Ramos (cell line): ENCODE measurements around the gene SLC35F3.

ENCODE experiments used
- in situ Hi-C: fragments of 300-500 bp; cut with MboI; formaldehyde crosslinking; loops from one replicate; pipeline ENCODE4 v1.14.3; 2022; ENCODE audit warnings: low sequenced_read_pairs; ENCODE audit not compliant: unreplicated experiment

SLC35F3 gene

GRCh38 chr1:234212764-234213657, 308.5 kb downstream of the SLC35F3 start:
- in situ Hi-C loops: no loop called here

- in situ Hi-C loops: no loop called here
Observed at GRCh38 chr1:234213658-234214128, 309.2 kb downstream of the SLC35F3 start.

- in situ Hi-C loops: no loop called here
Observed at GRCh38 chr1:234214129-234214910, 309.8 kb downstream of the SLC35F3 start.

GRCh38 chr1:234214911-234215892, 310.7 kb downstream of the SLC35F3 start:
- in situ Hi-C loops: no loop called here

GRCh38 chr1:234216116-234216703, 311.7 kb downstream of the SLC35F3 start:
- in situ Hi-C loops: no loop called here

GRCh38 chr1:234217316-234217840, 312.9 kb downstream of the SLC35F3 start:
- in situ Hi-C loops: no loop called here

GRCh38 chr1:234218078-234218477, 313.6 kb downstream of the SLC35F3 start:
- in situ Hi-C loops: no loop called here

- in situ Hi-C loops: no loop called here
Observed at GRCh38 chr1:234219711-234220110, 315.2 kb downstream of the SLC35F3 start.

- in situ Hi-C loops: no loop called here
Observed at GRCh38 chr1:234221601-234222000, 317.1 kb downstream of the SLC35F3 start.

- in situ Hi-C loops: no loop called here
Observed at GRCh38 chr1:234222561-234223280, 318.2 kb downstream of the SLC35F3 start.

- in situ Hi-C loops: no loop called here
Observed at GRCh38 chr1:234226113-234226818, 321.8 kb downstream of the SLC35F3 start.

- in situ Hi-C loops: no loop called here
Observed at GRCh38 chr1:234226819-234227165, 322.3 kb downstream of the SLC35F3 start.

GRCh38 chr1:234229581-234230387, 325.3 kb downstream of the SLC35F3 start:
- in situ Hi-C loops: no loop called here

- in situ Hi-C loops: no loop called here
Observed at GRCh38 chr1:234230414-234230862, 326.0 kb downstream of the SLC35F3 start.

GRCh38 chr1:234231061-234231892, 326.8 kb downstream of the SLC35F3 start:
- in situ Hi-C loops: no loop called here

GRCh38 chr1:234231893-234232276, 327.4 kb downstream of the SLC35F3 start:
- in situ Hi-C loops: no loop called here

- in situ Hi-C loops: no loop called here
Observed at GRCh38 chr1:234234199-234234598, 329.7 kb downstream of the SLC35F3 start.
